Femur (tissue), 1 donor: Measurements from ENCODE around the gene CERS3.

Experiments
- DNase-seq: peaks from one replicate; pipeline ENCODE4 v3.0.0-alpha.2; 2017

CERS3 gene

DNA sequence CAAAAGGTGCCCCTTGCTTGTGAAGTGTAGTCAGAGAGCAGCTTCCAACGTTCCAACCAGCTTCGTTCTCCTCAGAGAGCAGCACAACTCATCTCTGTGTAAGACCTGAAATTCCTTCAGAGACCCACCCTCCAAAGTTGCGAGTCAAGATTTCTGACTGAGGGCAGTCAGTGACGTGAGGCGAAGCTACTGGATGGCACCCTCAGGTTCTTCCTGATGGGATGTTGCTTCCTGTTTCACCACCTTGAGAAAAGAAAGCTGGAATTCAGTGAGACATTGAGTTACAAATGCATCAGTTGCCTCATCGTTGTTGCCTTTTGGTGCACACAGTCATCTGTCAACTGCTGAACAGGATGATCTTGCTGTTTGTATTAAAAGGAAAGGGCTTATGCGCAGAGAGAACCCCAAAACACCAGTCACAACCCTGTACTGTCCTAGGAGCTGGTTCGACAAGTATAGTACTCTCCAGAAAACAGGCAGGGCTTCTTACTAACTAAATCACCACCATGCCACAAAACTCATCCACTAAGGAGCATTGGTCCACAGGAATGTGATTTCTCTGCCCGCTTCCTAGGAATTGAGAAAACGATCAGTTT lies at the start of gene CERS3:
CERS3 (minus strand) TSS at position 118 of the 596 bp plus-strand sequence. CDS start 27,101 bp downstream, outside the sequence.
- no peak for DNase-seq

DNA sequence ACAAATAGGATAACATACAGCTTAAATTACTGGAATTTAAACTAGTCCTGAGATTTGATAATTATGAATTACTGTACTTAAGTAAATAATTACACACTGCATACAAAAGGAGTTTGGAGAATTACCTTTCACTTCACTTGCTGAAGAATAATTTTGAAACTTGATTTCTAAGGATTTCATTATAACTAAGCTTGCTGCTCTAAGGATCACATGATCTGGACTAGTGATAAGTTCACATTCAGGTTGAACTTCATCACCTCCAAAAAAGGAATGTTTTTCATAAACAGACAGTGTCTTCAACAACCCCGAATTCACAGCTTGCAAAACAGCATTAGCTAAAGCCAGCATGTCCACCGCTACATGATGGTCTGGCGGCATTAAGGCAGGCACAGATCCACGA lies 44.8 kb upstream of the CERS3 start:
- no peak for DNase-seq

DNA sequence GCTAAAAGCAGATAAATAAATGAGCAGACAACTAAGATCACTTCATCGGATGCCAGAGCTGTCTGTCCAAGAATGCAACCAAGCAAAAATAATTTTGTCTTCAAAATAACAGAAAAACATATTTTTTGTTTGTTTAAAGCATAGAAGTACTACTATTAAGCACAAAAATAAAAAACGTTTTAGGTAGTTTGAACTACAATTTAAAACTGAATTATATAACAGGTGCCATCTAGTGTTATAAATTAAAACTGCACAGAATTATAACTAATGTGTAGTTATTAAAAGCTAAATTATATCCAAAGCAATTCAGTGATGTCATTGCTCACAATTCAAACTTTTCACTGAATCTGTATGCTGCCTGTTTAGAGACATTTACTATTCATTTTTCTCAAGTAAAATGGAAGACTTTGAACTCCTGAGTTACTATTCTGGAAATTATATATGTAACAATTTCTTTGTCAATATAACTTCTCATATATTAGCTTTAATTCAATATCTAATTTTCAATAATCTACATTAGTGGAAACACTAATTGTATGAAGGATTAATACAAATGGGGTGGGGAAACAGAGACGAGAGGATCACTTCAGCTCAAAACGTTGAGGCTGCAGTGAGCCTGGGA lies 43.7 kb upstream of the CERS3 start:
- DNase-seq = no peak

DNA sequence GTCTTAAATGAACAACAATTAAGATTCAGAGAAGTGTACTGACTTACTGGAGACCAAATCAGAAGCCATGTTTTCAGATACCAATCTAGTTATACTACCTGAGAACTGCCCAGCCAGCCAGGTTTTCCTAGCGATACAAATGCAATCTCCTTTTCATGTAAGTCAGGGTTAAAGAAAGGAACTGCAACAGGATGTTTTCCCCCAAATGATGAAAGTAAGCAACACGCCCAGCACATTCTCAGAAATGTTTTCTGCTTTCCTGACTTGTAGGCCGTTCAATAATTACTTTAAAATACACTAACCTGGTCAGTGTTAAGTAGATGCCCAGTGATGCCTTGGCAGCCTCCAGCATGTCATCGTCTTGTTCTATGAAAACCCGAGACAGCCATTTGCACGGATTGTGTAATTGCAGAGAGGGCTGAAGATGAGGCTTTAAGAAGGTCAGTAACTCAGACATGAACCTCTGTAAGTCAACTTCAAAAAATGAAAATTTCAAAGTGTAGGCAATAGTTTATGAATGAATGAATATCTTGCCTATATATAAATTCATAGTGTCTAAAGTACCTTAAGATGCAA lies 42.9 kb upstream of the CERS3 start:
- no peak for DNase-seq

DNA sequence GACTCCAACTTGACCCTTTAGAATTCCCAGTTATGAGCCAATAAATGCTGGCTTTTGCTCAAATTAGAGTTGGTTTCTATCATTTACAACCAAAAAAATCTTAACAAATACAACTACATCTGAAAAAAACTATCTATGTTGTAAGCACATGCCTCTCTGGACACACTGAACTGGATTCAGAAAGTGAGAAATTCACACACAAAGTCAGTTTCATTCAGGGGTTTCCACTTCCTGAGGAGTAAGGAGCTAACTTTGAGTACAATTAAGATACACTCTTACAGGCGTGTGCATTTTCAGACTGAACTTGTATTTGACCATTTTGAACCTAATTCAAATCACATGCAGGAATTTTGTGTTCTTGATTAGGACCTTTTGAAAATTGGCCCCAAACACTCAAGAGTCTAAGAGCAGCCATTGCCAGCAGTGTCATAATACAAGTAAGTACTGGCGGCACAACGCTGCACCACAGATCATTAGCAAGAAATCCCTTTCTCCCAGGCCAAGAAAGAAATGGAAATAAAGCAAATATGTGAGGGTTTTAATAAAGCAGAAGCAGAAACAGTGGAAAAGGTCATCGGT lies 42.1 kb upstream of the CERS3 start:
- no peak for DNase-seq

DNA sequence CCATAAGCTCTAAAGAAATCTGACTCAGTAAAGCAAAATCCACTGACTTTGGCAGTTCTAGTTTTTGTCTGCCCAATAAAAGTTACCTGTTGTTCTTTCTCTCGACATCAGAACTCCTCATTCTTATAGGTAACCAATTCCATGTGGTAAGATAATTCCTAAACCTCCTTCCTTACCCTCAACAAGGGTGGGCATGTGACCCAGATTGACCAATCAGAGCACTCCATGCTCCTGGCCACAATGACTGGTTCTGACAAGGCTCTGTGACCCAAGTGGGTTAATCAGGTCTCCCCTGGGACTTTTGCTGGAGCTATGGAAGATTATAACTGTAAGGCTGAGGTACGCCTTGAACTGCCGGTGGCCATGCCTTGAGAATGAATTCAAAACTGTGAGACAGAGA lies 41.5 kb upstream of the CERS3 start:
- DNase-seq = no peak

DNA sequence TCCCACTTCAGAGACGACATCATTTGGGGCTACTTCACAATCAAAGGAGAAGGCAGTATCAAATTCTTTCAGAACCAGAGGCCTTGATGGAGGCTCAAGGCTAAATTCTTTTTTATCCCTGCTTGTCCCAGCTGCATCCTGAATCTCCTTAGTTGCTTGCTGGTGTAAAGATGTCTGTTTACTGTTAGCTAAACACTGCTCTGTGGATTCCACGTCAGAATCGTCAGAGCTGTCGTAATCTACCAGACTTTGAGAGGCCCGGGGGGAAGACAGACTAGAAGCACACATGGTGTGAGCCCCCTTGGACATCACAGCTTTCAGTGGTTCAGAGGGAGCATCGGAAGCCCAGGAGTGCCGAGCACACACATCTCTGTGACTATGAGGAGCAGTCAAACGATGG lies 40.6 kb upstream of the CERS3 start:
- DNase-seq = no peak

DNA sequence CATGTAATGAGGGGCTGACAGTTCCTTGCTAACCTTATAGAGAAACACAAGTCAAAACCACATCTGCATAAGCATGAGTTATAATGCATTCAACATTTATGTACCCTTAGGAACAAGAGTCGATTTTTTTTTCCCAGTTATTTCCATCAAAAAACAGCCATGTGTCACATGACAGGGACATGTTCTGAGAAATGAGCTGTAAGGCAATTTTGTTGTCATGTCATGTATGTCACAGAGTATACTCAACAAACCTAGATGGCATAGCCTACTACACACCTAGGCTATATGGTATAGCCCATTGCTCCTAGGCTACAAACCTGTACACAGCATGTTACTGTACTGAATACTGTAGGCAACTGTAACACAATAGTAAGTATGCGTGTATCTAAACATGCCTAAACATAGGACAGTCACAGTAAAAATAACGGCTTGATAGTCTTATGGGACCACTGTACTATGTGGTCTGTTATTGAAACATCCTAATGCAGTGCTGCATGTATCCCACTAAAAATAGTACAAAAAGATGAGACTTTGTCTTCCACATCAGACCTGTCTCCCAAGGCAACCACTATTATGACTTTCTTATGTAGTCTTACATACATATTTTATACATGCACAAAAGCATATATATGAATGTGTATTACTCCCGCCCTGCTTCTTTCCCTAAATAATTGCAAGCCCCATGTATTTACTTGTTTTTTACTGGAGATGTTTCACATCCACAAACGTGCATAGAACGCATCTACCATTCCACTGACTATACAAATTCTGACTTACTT lies 38.3 kb upstream of the CERS3 start:
- no peak for DNase-seq

DNA sequence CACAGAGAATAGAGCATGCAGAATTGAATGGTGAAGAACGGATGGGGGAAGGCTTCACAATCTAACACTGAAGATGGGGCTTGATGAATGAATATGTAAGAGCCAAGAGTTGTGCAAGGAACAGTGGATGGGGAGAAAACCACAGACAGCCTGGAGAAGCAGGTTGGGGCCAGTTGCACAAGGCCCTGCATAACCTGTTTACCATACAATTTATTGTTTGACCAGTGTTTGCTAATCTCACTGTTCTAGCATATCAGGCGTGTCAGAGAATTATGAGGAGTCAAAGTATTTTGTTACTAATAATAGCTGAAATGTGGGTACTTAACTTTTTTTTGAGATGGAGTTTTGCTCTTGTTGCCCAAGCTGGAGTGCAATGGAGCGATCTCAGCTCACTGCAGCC lies 36.8 kb upstream of the CERS3 start:
- no peak for DNase-seq

DNA sequence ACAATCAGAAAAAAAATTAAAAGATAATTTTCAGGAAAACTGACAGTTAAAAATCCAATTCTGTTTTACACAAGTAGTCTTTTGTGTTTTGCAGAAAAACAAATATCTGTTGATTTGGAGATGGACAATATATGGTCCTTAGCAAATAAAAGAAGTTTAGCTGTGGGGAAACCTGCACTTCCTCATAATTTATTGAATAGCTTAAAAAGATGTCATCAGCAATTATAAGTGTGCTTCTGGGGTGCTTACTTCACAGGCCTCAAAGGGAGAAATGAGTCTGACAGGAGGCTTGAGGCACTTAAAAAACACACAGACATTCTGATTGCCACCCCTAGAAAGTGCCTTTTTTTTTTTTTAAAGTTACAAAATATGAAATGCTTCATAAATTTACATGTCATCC lies 31.6 kb upstream of the CERS3 start:
- no peak for DNase-seq

DNA sequence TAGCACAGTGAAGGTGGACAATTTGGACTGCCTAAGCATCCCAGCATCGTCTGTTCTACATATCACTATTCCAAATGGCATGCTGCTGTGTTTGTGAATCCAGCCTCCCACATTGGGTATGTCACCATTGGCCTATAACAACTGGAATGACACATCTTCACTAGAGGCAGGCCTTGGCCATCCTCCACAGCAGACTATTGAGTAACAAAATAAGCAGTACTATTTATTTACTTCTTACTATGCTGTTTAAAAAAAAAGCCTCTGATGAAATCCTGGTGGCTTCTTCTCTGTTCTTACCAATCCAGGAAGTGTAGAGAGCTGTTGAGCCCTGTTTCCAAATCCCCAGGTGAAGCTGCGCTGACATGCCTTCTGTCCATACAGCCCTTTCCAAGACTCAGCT lies 30.6 kb upstream of the CERS3 start:
- DNase-seq = no peak

DNA sequence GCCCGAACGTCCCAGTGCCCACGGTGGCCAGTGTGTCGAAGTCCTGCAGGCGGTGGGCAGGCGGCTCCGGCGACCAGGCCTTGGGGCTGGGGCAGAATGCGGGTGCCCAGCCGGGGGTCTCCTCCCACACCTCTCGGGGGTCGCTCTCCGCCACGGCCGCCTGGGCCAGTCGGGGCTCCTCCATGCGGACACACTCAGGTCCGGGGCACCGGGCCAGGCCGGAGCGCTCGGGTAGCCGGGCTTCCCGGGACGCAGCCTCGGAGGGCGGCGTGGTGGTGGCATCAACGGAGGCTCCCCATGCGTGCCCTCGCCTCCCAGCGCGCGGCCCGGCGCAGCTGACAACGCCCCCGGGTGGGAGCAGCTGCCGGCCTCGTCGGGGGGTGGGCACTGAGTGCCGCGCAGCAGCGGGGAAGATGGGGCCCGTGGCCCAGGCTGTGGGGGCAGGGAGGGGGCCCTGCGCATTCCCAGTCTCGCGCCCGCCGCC lies 30.1 kb upstream of the CERS3 start:
- no peak for DNase-seq

DNA sequence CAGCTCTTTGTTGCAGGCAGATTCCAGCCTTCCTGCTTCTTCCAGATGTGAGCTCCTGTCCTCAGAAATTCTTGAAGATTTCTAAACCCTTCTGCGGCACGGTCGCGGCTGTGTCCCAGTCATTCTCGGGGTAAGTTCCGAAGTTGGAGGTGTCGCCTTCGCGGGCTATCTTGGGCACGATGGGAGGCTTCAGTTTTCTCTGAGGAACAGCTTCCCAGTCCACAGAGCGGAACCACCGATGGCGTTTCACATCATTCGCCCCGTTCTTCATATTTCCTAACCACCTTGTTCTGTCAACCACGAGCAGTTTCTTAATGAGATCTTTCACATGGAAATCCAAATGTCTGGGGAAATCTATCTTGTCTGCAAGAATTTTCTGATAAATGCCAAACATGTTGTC lies 24.7 kb upstream of the CERS3 start:
- no peak for DNase-seq

DNA sequence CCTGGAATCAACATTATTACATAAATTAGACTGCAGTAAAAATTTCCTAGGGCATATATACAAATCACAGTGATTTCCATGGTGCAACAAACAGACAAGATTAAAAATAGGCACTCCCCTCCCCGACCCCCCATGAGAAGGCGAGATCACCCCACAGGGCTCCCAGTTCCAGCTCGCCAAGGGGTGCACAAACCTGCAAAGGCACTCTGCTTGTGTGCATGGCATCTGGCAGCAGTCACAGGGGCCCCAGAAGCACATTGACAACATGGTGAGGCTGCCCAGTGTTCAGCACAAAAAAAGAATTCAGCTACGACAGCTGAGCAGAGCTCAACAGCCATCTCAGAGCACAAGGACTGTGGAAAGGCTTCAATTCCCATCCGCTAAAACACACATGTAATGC lies 19.2 kb upstream of the CERS3 start:
- DNase-seq = no peak

DNA sequence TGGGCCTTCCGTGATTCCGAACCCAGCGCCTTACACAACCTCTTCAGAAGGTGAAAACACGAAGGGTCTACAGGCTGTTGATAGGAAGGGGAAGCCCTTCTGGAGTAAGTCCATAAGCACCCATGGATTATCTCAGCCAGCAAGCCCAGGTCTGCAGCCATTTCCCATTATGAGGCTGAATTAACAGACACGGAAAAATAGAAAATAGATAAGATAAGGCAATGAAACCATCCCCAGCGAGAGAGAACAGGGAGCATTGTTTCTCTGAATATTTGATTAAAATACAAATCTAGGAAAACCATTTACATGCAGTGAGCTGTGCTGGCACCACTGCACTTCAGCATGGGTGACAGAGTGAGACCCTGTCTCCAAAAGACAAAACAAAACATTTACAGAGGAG lies 16.2 kb upstream of the CERS3 start:
- DNase-seq = no peak

DNA sequence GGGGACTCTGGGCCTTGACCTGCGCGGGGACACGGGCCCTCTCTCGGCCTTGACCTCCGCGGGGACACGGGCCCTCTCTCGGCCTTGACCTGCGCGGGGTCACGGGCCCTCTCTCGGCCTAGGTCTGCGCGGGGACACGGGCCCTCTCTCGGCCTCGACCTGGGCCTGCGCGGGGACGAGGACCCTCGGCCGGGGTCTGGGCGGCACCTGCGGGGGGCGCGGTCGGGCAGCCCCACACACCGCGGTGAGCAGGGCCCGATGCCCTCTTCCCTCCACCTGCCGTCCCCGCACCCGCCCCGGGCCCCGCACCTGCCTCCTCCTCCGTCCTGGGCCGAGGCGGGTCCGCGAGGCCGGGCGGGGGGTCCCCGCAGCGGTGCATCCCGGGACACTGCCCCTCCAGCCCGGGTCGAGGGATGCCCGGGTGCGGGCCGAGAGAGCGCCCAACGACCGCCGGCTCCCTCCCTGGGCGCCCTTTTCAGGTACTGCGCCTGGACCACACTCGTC lies 15.6 kb upstream of the CERS3 start:
- DNase-seq = no peak

DNA sequence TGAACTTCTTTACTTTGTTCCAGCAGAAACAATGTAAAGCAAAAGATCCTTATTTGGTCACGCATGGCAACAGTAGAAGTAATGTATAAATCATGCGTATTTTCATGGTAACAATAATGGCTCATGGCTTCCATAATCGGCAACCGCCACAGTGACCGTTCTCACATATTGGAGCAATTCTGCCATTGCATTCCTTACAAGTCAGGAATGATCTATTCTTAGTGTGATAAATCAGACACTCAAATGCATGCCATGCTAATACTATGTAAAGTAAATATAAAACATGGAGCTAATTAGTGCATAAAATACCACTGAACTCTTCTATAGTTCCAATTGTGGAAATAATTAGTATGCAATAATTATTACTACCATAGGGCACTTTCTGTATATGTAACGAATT lies 13.5 kb upstream of the CERS3 start:
- DNase-seq = no peak

DNA sequence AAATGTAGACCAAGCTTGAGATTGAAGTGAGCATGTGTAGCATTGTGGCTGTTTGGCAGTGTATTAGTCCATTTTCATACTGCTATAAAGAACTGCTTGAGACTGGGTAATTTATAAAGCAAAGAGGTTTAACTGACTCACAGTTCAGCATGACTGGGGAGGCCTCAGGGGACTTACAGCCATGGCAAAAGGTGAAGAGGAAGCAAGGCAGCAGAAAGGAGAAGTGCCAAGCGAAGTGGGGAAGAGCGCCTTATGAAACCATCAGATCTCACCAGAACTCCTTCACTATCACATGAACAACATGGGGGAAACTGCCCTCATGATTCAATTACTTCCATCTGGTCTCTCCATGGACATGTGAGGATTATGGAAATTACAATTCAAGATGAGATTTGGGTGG lies 8.6 kb upstream of the CERS3 start:
- no peak for DNase-seq

DNA sequence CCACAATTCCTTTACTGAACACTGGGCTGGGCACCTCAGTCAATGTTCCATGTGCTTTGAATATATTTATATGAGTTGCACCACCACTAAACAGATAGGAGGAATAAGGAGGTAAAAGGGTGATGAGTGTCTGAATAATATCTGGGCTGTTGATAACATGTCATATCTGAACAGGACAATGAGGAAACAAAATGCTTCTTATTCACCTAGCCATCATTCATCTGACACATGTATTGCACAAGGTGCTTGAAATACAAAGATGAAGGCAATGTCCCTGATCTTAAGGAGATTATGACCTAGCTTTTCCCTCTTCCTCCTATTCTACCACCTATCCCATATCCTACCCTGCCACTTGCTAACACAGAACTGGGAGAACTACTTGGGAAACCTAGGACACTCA lies 8.0 kb upstream of the CERS3 start:
- DNase-seq = no peak

DNA sequence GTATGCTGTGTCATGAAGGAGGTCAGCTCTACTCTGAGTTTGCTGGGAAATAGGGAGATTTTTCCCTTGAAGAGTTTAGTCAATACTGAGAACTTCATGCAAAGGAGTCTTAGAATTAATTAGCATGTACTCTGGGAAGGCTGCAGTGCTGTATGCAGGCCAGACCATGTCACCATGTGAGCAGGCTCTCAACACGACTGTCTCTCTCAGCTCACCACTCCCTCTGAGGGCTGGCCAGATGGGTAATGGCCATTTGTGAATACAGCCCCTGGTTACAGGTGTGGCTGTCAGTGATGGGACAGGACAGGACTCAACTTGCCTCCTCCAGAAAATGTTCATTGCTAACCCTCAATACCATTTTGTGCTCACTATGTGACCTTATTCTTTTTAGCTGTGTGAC lies 5.1 kb upstream of the CERS3 start:
- no peak for DNase-seq

DNA sequence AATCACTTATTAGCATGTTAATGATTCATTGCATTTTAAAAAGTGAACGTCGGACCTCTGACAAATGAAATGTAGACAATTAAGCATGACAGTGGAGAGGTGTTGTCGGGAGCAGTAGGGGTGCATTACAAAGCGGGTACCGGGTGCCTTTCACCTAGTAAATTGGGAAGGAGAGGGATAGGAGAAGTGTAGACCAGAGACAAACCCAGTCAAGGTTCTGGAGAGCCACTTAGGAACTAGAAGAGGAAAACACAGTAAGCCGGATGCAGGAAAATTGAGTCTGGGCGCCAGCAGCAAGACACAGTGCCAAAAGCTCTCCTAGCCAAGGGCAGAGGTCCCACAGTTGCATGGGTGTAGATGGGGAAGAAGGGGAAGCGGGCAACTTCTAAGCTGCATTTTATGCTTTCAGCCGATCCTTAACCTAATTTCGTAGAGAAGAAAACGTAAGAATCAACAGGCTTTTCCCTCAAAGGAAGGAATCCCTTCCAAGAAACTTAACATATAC lies 3.1 kb upstream of the CERS3 start:
- no peak for DNase-seq

DNA sequence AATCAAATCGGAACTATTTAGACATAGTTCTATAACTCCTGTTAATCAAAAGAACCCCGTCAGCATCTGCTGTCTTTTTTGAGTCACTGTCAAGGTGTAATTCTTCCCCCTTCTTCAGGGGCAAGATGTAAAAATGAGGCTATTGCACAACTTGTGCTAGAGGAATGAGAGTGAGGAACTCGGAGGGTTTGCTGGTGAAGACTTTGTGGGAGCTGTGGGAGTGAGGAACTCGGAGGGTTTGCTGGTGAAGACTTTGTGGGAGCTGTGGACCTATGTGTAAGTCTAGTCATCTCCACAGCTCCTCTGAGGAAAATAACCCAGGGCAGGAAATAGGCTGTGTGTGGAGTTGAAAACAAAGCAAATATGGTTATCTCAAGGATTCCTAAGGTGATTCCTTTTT lies 2.5 kb upstream of the CERS3 start:
- DNase-seq = no peak

DNA sequence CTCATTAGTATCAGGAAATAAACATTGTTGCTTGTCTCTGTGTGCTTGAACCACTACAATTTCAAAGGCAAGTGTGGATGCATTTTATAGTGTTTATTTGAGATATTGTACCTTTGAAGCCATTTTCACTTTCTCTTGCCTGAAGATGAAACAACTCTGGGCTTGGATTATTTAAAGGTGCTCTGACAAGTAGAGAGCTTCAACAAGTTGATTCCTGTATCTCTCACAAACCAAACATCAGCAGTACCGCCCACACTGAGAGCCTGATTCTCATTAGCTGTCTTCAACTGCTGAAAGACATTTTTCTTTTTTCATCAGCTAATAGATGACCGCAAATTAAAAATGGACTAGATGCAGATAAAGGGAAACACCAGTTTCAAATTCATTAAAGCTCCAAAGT lies 806 bp upstream of the CERS3 start:
- DNase-seq = no peak
